Measurements from ENCODE around the gene NFKBIZ.

NFKBIZ gene

GRCh38 chr3:101848754-101849713, at the start of gene NFKBIZ:
Gene NFKBIZ (plus strand): TSS chr3:101849514. CDS start chr3:101849629, 115 bp downstream.
- TF ChIP-seq GATA1 (IDR thresholded peaks at IDR 0.05; ENCODE audit: low read depth, low read length) (no peak), POLR2A (IDR thresholded peaks at IDR 0.05; ENCODE audit: low read length) (peak; percentile 95)
- peak; percentile 91 to 96 for DNase-seq

GRCh38 chr3:101801174-101801573, 48.1 kb upstream of the NFKBIZ start:
- DNase-seq = no peak
- TF ChIP-seq POLR2A (IDR thresholded peaks at IDR 0.05; ENCODE audit: low read length) = no peak

- peak in 1 of 2 experiments; percentile 15 for DNase-seq
- TF ChIP-seq GATA1 (IDR thresholded peaks at IDR 0.05; ENCODE audit: low read depth, low read length) (no peak), POLR2A (IDR thresholded peaks at IDR 0.05; ENCODE audit: low read length) (no peak)
Measured at GRCh38 chr3:101802179-101802578, 47.1 kb upstream of the NFKBIZ start.

GRCh38 chr3:101803173-101803782, 46.0 kb upstream of the NFKBIZ start:
- TF ChIP-seq POLR2A (IDR thresholded peaks at IDR 0.05; ENCODE audit: low read length) (no peak), GATA1 (IDR thresholded peaks at IDR 0.05; ENCODE audit: low read depth, low read length) (no peak)
- peak; percentile 79 to 87 for DNase-seq

GRCh38 chr3:101803939-101804338, 45.4 kb upstream of the NFKBIZ start:
- TF ChIP-seq GATA1 (IDR thresholded peaks at IDR 0.05; ENCODE audit: low read depth, low read length) (no peak), POLR2A (IDR thresholded peaks at IDR 0.05; ENCODE audit: low read length) (no peak)
- DNase-seq = no peak

GRCh38 chr3:101806491-101806890, 42.8 kb upstream of the NFKBIZ start:
- TF ChIP-seq POLR2A (IDR thresholded peaks at IDR 0.05; ENCODE audit: low read length) (no peak), GATA1 (IDR thresholded peaks at IDR 0.05; ENCODE audit: low read depth, low read length) (no peak)
- no peak for DNase-seq

- no peak for DNase-seq
- TF ChIP-seq POLR2A (IDR thresholded peaks at IDR 0.05; ENCODE audit: low read length) (no peak), GATA1 (IDR thresholded peaks at IDR 0.05; ENCODE audit: low read depth, low read length) (no peak)
Measured at GRCh38 chr3:101807888-101808287, 41.4 kb upstream of the NFKBIZ start.

GRCh38 chr3:101809178-101810021, 39.9 kb upstream of the NFKBIZ start:
- peak; percentile 44 to 71 for DNase-seq
- TF ChIP-seq POLR2A (IDR thresholded peaks at IDR 0.05; ENCODE audit: low read length) = no peak
- no peak for TF ChIP-seq GATA1 (IDR thresholded peaks at IDR 0.05; ENCODE audit: low read depth, low read length)

- TF ChIP-seq GATA1 (IDR thresholded peaks at IDR 0.05; ENCODE audit: low read depth, low read length) (no peak), POLR2A (IDR thresholded peaks at IDR 0.05; ENCODE audit: low read length) (no peak)
- no peak for DNase-seq
Measured at GRCh38 chr3:101810022-101810418, 39.3 kb upstream of the NFKBIZ start.

- TF ChIP-seq POLR2A (IDR thresholded peaks at IDR 0.05; ENCODE audit: low read length) (no peak), GATA1 (IDR thresholded peaks at IDR 0.05; ENCODE audit: low read depth, low read length) (no peak)
- DNase-seq = no peak
Measured at GRCh38 chr3:101811875-101812274, 37.4 kb upstream of the NFKBIZ start.

GRCh38 chr3:101812895-101813294, 36.4 kb upstream of the NFKBIZ start:
- DNase-seq = no peak

GRCh38 chr3:101813817-101814440, 35.4 kb upstream of the NFKBIZ start:
- TF ChIP-seq POLR2A (IDR thresholded peaks at IDR 0.05; ENCODE audit: low read length) = no peak
- no peak for TF ChIP-seq GATA1 (IDR thresholded peaks at IDR 0.05; ENCODE audit: low read depth, low read length)
- peak; percentile 29 to 47 for DNase-seq

More at GRCh38 chr3:101812895-101813294, 36.4 kb upstream of the NFKBIZ start:
- TF ChIP-seq GATA1 (IDR thresholded peaks at IDR 0.05; ENCODE audit: low read depth, low read length) (no peak), POLR2A (IDR thresholded peaks at IDR 0.05; ENCODE audit: low read length) (no peak)

- no peak for TF ChIP-seq GATA1 (IDR thresholded peaks at IDR 0.05; ENCODE audit: low read depth, low read length)
- TF ChIP-seq POLR2A (IDR thresholded peaks at IDR 0.05; ENCODE audit: low read length) = no peak
Measured at GRCh38 chr3:101814835-101815234, 34.5 kb upstream of the NFKBIZ start.

More at GRCh38 chr3:101814835-101815234, 34.5 kb upstream of the NFKBIZ start:
- DNase-seq = no peak

Data from erythroblast (primary cell).